NCI-H446 (cell line): ENCODE measurements around the gene PTRH2.

Experiments used
- DNase-seq, 2 experiments: peaks; one replicate each; lab custom pipeline; 2025; lab: John Stamatoyannopoulos, UW

PTRH2 gene

GRCh38 chr17:59719526-59719925 is 12.3 kb upstream of the PTRH2 start:
- DNase-seq: no peak

DNA sequence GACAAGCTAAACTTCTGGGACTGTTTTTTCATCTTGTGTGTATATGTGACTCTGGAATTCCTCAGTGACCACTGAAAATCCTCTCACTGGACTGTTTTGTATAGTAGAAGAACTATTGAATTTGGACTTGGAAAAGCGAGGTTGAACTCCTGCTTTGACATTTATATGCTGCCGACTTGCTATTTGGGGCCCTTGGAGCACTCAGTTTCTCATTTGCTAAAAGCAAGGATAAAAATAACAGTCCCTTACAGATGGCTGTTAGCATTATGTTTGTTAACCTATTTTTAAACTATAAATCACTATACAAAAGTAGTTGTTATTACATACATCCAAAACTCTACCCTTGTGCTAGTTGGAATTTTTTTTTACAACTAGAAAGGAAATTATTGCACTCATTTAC is 9.2 kb upstream of the PTRH2 start:
- no peak for DNase-seq

- no peak for DNase-seq
Observed at GRCh38 chr17:59714255-59714654, 7.0 kb upstream of the PTRH2 start.

GRCh38 chr17:59712862-59713261 is 5.6 kb upstream of the PTRH2 start:
- DNase-seq: no peak

DNA sequence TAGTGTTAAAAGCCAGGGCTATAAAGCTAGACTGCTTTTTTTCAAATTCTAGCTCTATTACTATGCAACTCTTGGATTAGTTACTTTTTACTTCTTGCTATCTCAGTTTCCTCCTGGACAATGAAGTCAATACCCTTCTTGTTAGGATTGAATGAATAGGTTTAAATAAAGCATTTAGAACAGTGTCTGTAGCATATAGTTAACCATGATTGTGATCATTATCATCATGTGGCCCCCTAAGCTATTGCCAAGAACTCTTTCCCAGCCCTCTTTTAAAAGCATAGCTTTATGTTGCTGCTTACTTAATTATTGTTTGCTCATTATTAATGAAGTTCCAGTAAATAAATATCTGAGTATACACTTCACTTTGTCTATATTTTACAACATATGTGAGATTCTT is 4.7 kb upstream of the PTRH2 start:
- no peak for DNase-seq

DNA sequence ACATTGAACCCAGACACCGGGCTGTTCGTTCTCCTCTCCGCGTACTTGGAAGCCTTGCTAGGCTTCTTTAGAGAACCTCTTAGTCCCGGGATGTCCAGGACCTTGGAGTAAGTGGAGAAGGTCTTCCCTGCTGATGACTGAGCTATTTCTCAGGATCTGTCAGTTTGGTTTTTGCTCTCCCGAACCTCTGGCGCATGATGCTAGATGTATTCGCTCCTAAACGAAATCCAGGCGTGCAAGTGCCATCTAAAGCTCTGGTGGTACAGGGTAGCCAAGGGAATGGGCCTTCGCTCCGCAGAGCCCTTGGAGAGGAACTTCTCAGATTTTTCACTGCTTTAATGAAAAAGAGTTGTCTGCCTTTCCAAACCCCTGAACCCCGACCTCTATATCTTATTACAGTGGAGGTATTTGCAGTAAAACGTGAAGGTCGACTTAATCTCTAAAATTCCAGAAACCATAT is 771 bp upstream of the PTRH2 start:
- no peak for DNase-seq

DNA sequence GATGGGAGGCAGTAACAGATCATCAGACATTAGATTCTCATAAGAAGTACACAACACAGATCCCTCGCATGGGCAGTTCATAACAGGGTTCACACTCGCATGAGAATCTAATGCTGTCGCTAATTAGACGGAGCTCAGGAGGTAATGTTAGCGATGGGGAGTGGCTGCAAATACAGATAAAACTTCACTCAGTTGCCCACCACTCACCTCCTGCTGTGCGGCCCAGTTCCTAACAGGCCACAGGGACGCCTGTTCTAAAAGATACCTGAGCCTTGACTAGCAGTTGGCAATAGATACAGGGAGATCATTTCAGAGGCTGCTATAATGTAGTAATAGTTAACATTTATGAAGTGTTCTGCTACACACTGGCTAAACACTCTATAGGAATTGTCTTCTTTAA is 4.9 kb downstream of the PTRH2 start:
- no peak for DNase-seq

- DNase-seq: no peak
Observed at GRCh38 chr17:59699786-59700185, 7.4 kb downstream of the PTRH2 start.

GRCh38 chr17:59699218-59699617 is 8.0 kb downstream of the PTRH2 start:
- no peak for DNase-seq

DNA sequence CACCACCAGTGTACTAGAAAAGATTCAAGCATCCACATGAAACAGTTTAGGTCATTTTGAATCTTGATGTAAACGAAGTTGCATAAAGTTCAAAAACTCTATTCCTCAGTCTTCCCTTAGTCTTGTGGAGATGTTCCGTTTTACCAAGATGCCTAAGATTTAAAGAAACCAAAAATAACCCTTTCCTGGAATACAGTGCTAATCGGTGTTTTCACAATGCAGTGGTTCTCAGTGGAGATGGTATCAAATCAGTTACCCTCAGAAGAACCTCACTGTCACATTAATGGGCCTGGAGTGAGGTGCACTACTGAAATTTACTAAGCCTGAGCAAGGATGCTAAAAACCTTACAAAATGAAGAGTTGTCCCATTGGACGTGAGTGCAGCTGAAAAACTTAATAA is 9.1 kb downstream of the PTRH2 start:
- no peak for DNase-seq

GRCh38 chr17:59696682-59697277 is 10.4 kb downstream of the PTRH2 start:
- no peak for DNase-seq

DNA sequence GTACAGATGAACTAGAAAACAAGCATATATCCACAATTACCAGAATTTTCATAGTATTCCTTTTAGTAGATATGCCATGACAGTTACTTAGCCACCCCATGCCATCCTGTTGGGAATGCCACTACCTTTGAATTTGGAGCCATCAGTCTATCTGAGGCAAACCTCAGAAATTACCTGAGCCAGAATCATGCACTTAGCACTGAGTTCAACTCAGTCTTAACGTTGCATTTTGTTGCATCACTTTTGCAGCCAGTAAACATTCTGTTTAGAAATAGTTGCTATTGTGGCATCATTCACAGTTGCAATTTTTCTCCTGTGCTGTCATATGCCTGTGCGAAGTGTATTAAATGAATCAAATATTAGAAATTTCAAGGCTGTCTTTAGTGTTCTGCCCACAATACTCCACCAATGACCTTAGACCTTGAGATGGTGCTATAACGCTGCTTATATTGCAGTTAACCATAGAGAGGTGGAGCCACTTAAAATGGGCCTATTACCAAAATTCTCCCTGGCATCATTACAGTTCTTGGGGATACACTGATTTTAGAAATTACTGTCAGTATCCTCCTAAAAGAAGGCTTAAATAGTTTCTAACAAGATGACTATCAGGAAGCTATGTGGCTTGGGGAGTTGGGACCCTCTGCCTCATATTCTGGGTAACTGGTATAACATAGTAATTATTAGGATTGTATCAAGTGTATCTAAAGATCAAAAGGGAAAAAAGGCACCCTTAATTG is 11.1 kb downstream of the PTRH2 start:
- no peak for DNase-seq

DNA sequence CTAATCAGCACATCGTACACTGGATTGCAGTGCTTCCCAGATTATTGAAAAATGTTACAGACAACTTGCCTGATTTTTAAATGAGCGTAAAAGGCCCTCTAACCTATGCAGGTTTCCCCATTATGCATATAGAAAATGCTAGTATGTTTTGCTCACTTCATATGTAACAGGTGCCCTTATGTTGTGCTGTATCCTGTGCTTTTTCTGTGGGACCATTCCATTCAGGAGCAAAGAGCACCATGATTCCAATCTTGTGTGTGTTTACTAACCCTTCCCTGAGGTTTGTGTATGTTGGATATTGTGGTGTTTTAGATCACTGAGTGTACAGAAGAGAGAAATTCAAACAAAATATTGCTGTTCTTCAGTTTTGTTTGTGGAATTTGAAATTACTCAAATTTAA is 12.9 kb downstream of the PTRH2 start:
- no peak for DNase-seq

- no peak for DNase-seq
Observed at GRCh38 chr17:59693582-59693981, 13.6 kb downstream of the PTRH2 start.

GRCh38 chr17:59688496-59688895 is 18.7 kb downstream of the PTRH2 start:
- no peak for DNase-seq

DNA sequence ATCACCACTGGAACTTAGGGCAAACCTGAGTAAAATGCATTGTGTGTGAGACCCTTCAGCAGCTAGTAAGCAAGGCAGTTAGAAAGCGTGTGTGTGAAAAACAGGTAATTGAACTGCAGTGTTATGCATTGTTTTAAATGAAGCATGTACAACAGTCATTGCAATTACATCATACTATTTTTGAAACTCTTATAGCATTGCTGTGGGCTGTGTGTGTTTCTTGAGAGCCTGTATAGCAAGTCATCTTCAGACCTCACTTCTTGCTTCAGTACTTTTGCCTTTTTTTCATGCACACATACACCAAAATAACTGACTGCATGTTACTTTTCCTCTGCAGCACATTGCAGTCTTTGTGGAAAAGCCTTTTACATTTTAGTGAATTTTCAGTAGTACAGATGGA is 19.2 kb downstream of the PTRH2 start:
- DNase-seq: no peak

GRCh38 chr17:59684967-59685366 is 22.3 kb downstream of the PTRH2 start:
- DNase-seq: no peak

DNA sequence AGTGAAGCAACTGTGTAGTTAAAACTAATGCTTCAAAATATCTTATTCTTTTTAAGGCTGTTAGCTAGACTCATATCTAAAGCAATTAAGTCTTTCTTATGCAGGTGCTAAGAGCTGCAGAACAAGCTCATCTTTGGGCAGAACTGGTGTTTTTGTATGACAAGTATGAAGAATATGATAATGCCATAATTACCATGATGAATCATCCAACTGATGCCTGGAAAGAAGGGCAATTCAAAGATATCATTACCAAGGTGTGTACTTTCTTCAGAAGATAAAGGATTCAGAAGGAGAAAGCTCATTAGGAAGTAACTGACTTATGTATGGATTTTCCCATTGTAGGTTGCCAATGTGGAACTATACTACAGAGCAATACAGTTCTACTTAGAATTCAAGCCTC is 23.9 kb downstream of the PTRH2 start:
- no peak for DNase-seq

DNA sequence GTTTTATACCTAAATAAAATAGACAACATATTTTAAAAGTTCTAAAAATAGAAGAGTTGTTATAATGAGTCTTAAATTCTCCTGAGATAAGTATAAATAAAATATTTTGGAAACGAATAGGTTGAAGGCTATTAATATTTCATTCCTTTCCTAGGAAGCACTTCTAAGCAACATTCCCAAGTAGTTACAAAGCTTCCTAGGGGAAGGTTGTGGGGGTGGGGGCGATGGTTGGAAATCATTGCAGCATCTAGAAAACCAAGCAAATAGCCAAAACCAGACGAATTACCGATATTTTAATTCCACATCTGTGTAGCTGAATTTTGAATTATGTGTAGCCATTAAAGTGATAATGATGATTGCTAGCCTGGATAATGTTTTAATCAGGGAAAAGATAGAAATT is 26.9 kb downstream of the PTRH2 start:
- no peak for DNase-seq

DNA sequence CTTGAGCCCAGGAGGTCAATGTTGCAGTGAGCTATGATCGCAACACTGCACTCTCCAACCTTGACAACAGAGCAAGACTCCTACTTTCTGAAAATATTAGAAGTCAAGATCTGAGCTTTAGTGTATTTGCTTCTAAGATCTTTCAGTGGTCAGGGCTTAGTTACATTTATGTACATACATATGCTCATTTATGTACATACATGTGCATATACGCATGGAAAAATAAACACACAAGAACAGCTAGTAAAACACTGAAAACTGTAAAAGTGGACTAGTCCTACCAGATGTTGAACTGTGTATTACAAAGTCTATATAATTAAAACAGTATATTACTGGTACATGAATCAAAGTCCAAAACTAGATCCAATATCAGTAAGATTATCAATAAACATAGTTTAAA is 28.3 kb downstream of the PTRH2 start:
- DNase-seq: no peak

DNA sequence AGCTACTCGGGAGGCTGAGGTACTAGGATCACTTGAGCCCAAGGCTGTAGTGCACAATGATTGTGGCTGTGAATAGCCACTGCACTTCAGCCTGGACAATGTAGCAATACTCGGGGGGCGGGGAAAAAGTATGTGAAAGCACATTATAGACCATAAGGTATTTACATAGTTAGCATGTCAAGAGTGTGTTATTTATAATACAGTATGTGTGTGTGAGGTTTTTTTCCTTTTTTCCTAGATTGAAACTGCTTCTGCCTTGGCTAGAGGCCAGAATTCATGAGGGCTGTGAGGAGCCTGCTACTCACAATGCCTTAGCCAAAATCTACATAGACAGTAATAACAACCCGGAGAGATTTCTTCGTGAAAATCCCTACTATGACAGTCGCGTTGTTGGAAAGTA is 30.5 kb downstream of the PTRH2 start:
- no peak for DNase-seq

DNA sequence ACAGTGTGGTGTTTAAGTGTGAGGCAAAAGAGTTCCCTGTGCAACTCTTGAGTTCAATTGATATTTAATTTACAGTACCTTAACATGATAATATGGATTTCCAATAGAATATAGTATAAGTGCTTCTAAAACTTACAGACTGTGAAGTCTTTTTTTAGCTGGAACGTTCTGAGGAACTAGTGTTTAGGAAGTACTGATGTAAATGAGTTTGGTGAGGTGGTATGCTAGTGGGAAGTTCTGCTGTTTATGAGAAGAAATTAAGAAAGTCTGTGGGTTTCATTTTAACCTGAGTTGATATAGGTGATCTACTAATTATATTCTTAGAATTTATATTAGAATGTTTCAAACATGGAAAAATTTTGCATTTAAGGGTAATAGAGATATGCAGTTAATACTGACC is 32.0 kb downstream of the PTRH2 start:
- DNase-seq: no peak

- no peak for DNase-seq
Observed at GRCh38 chr17:59671386-59671785, 35.8 kb downstream of the PTRH2 start.

DNA sequence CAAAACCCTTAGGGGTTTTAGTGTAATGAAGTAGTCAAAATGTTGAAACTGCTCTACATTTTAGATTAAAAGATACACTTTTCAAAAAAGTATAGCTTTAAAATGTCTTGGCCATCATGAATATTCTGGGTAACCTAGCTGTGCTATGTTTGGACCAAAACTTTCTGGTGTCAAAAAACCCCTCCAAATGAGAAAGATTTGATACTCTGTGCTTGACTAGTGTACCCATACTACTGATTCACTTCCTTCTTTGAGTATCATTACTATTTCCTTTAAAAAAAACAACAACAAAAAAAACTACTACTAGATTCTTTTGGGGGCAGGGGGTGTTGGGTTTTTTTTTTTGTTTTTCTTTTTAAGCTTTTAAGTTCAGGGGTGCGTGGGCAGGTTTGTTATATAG is 37.3 kb downstream of the PTRH2 start:
- DNase-seq: no peak
